SKM-1 (cell line): ENCODE results near the gene TICAM2.

Experiments
- DNase-seq: peaks from one replicate; lab custom pipeline; 2025; ENCODE audit not compliant: unreplicated experiment; lab: John Stamatoyannopoulos, UW

The TICAM2 gene

GRCh38 chr5:115573133-115573532 lies 29.1 kb downstream of the TICAM2 start:
- no peak for DNase-seq

- no peak for DNase-seq
Measured at GRCh38 chr5:115571441-115571878, 30.8 kb downstream of the TICAM2 start.

GRCh38 chr5:115568668-115569067 lies 33.6 kb downstream of the TICAM2 start:
- DNase-seq = no peak

GRCh38 chr5:115565233-115565632 lies 37.0 kb downstream of the TICAM2 start:
- no peak for DNase-seq

GRCh38 chr5:115561176-115561575 lies 41.1 kb downstream of the TICAM2 start:
- no peak for DNase-seq

GRCh38 chr5:115559524-115559923 lies 42.8 kb downstream of the TICAM2 start:
- DNase-seq = no peak

GRCh38 chr5:115558388-115558956 lies 43.8 kb downstream of the TICAM2 start:
- no peak for DNase-seq

GRCh38 chr5:115557667-115558387 lies 44.5 kb downstream of the TICAM2 start:
- no peak for DNase-seq

- DNase-seq = no peak
Measured at GRCh38 chr5:115556276-115556675, 46.0 kb downstream of the TICAM2 start.

GRCh38 chr5:115555084-115555633 lies 47.1 kb downstream of the TICAM2 start:
- DNase-seq = no peak

- DNase-seq = no peak
Measured at GRCh38 chr5:115553082-115553481, 49.2 kb downstream of the TICAM2 start.

GRCh38 chr5:115551415-115551814 lies 50.9 kb downstream of the TICAM2 start:
- no peak for DNase-seq

GRCh38 chr5:115549154-115549553 lies 53.1 kb downstream of the TICAM2 start:
- no peak for DNase-seq

GRCh38 chr5:115548683-115549082 lies 53.6 kb downstream of the TICAM2 start:
- no peak for DNase-seq

GRCh38 chr5:115545351-115545882 lies 56.9 kb downstream of the TICAM2 start:
- no peak for DNase-seq

GRCh38 chr5:115544436-115545350 lies 57.6 kb downstream of the TICAM2 start, which contains the start of gene FEM1C:
TSS of gene FEM1C (minus strand) at chr5:115544775. CDS start at chr5:115543493, 1,282 bp downstream.
- DNase-seq = peak; percentile 88

GRCh38 chr5:115544043-115544435 lies 58.2 kb downstream of the TICAM2 start:
- peak; percentile 18 for DNase-seq

GRCh38 chr5:115543365-115544042 lies 58.8 kb downstream of the TICAM2 start:
- no peak for DNase-seq

- no peak for DNase-seq
Measured at GRCh38 chr5:115542651-115543364, 59.5 kb downstream of the TICAM2 start.

- DNase-seq = no peak
Measured at GRCh38 chr5:115542086-115542485, 60.2 kb downstream of the TICAM2 start.
